Caco-2 (cell line): ENCODE measurements around the gene ZPLD1. TPM values are rescaled to one million over a fixed set of nuclear protein-coding genes. Genes with fewer than 3 reads are reported as not detected.

Experiments used
- BruUV-seq: library from RNA; stranded (reverse); fragments of 400-500 nt; replicated peaks from 2 replicates; lab custom pipeline; 2021; lab: Mats Ljungman, UMichigan
- CTCF ChIA-PET: fragments of 300-600 bp; sonication (Branson Sonifier 250); formaldehyde crosslinking; loops from one replicate; lab custom pipeline; 2022; ENCODE audit warnings: antibody characterized with exemption; lab: Charles Lee
- POLR2A ChIA-PET: fragments of 300-600 bp; sonication (Branson Sonifier 250); formaldehyde crosslinking; loops from one replicate; lab custom pipeline; 2022; ENCODE audit warnings: antibody characterized with exemption; lab: Charles Lee
- DNase-seq, 2 experiments: peaks; one replicate each; pipeline versions ENCODE4 v3.0.0 to v3.0.0-alpha.2; 2020 to 2022
- H3K27me3 ChIP-seq: replicated peaks from 2 replicates; pipeline ENCODE4 v1.6.0; 2011; ENCODE audit warnings: low read length; ENCODE audit not compliant: control insufficient read depth, insufficient read depth
- H3K36me3 ChIP-seq: 2 replicates; pipeline ENCODE4 v1.5.1; 2011; ENCODE audit warnings: low read length; ENCODE audit not compliant: control insufficient read depth, insufficient read depth
- H3K4me1 ChIP-seq: fragments of 250-450 bp; sonication (Bioruptor Pico); 2 replicates; pipeline ENCODE4 v1.5.1; 2020; ENCODE audit warnings: mild to moderate bottlenecking
- H3K4me3 ChIP-seq: 2 replicates; pipeline ENCODE4 v1.5.1; 2011; ENCODE audit warnings: low read depth, mild to moderate bottlenecking, control low read depth, low read length
- H3K9me3 ChIP-seq: fragments of 250-450 bp; sonication (Bioruptor Pico); 2 replicates; pipeline ENCODE4 v1.5.1; 2020; ENCODE audit warnings: mild to moderate bottlenecking, moderate library complexity
- H3K27ac Mint-ChIP-seq: one replicate; pipeline ENCODE4 v1.8.0; 2022; ENCODE audit warnings: mixed read lengths; ENCODE audit not compliant: unreplicated experiment
- H3K27me3 Mint-ChIP-seq: one replicate; pipeline ENCODE4 v1.8.0; 2022; ENCODE audit warnings: mixed read lengths; ENCODE audit not compliant: insufficient read depth, unreplicated experiment
- H3K36me3 Mint-ChIP-seq: one replicate; pipeline ENCODE4 v1.8.0; 2022; ENCODE audit warnings: mild to moderate bottlenecking, mixed read lengths; ENCODE audit not compliant: insufficient read depth, unreplicated experiment
- H3K4me1 Mint-ChIP-seq: one replicate; pipeline ENCODE4 v1.8.0; 2022; ENCODE audit warnings: low read depth, mixed read lengths; ENCODE audit not compliant: unreplicated experiment
- H3K4me3 Mint-ChIP-seq: one replicate; pipeline ENCODE4 v1.8.0; 2022; ENCODE audit warnings: mild to moderate bottlenecking, moderate library complexity, mixed read lengths; ENCODE audit not compliant: unreplicated experiment
- H3K9me3 Mint-ChIP-seq: one replicate; pipeline ENCODE4 v1.8.0; 2022; ENCODE audit warnings: mixed read lengths; ENCODE audit not compliant: unreplicated experiment
- intact Hi-C: fragments of 100-400 bp; cut with micrococcal nuclease; formaldehyde crosslinking; loops from one replicate; pipeline ENCODE4 v1.10.0; 2022; ENCODE audit not compliant: unreplicated experiment
- total RNA-seq: library from RNA; stranded (reverse); gene quantifications from 2 replicates; pipeline ENCODE4 v1.2.3, GENCODE V29; 2022
- TF ChIP-seq, protein P1 (sequence below), 2 experiments: fragments of 200-600 bp in 1 of 2; IDR thresholded peaks; 1 replicate in 1 of 2; 2 replicates in 1 of 2; pipeline versions ENCODE4 v1.5.1 to v1.8.0; 2011 to 2022; ENCODE audit warnings: antibody characterized with exemption in 1 of 2, control low read depth in 1 of 2, inconsistent platforms in 1 of 2, low read depth in 1 of 2, low read length in 1 of 2, mild to moderate bottlenecking in 1 of 2, moderate library complexity in 1 of 2; ENCODE audit not compliant: insufficient read depth in 1 of 2, severe bottlenecking in 1 of 2, unreplicated experiment in 1 of 2

The ZPLD1 gene
- total RNA-seq, 1 experiment from 2014 or later: not detected

DNA sequence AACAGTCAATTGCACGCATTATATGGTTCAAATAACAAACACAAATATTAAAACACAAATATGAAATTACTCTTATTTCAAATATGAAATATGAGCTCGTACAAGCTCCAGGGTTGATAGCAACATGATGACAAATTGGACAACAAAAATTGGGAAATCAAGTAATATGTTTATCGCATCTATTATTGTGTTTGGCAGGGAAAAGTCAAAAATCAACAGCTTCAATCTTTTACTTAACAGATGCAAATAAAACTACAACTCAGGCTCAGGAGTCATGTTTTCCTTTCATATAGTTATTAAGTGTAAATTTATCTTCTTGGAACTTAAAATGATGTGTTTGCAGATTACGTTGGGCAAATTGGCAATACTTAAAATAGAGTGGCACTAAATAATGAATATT is 41.4 kb downstream of the ZPLD1 start:
- H3K27me3 ChIP-seq: no peaks in the 10 kb centered on the region
- ChIA-PET CTCF (no interaction called here), POLR2A (no interaction called here)
- no TSS peak for BruUV-seq
- no peaks in the 10 kb centered on the region for H3K9me3 ChIP-seq
- no peak for DNase-seq
- H3K4me1 ChIP-seq: no peaks in the 10 kb centered on the region
- Mint-ChIP-seq H3K27me3 (no peaks in the 10 kb centered on the region), H3K9me3 (no peaks in the 10 kb centered on the region), H3K4me1 (peaks cover 6% of the 10 kb centered on the region), H3K27ac (no peak overlapping the region), H3K36me3 (no peaks in the 10 kb centered on the region), H3K4me3 (no peak overlapping the region)
- H3K4me3 ChIP-seq: no peak overlapping the region
- intact Hi-C loops: no loop called here
- TF ChIP-seq, protein P1, sequence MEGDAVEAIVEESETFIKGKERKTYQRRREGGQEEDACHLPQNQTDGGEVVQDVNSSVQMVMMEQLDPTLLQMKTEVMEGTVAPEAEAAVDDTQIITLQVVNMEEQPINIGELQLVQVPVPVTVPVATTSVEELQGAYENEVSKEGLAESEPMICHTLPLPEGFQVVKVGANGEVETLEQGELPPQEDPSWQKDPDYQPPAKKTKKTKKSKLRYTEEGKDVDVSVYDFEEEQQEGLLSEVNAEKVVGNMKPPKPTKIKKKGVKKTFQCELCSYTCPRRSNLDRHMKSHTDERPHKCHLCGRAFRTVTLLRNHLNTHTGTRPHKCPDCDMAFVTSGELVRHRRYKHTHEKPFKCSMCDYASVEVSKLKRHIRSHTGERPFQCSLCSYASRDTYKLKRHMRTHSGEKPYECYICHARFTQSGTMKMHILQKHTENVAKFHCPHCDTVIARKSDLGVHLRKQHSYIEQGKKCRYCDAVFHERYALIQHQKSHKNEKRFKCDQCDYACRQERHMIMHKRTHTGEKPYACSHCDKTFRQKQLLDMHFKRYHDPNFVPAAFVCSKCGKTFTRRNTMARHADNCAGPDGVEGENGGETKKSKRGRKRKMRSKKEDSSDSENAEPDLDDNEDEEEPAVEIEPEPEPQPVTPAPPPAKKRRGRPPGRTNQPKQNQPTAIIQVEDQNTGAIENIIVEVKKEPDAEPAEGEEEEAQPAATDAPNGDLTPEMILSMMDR (IDR thresholded peaks at IDR 0.05; ENCODE audit: insufficient read depth in 1 of 2, low read depth in 1 of 2, low read length in 1 of 2, severe bottlenecking in 1 of 2, unreplicated experiment in 1 of 2): no peak
- H3K36me3 ChIP-seq: no peaks in the 10 kb centered on the region

- Mint-ChIP-seq H3K4me3 (no peak overlapping the region), H3K36me3 (no peaks in the 10 kb centered on the region), H3K4me1 (peaks cover 6% of the 10 kb centered on the region), H3K9me3 (no peaks in the 10 kb centered on the region), H3K27me3 (no peaks in the 10 kb centered on the region), H3K27ac (no peak overlapping the region)
- BruUV-seq: no TSS peak
- CTCF ChIA-PET: no interaction called here
- H3K4me3 ChIP-seq: no peak overlapping the region
- DNase-seq: no peak
- H3K36me3 ChIP-seq: no peaks in the 10 kb centered on the region
- no peaks in the 10 kb centered on the region for H3K9me3 ChIP-seq
- no peaks in the 10 kb centered on the region for H3K27me3 ChIP-seq
- intact Hi-C loops: no loop called here
- POLR2A ChIA-PET: no interaction called here
- H3K4me1 ChIP-seq: no peaks in the 10 kb centered on the region
- TF ChIP-seq, protein P1 (IDR thresholded peaks at IDR 0.05; ENCODE audit: insufficient read depth in 1 of 2, low read depth in 1 of 2, low read length in 1 of 2, severe bottlenecking in 1 of 2, unreplicated experiment in 1 of 2): no peak
Observed at GRCh38 chr3:102478160-102478559, 43.3 kb downstream of the ZPLD1 start.

DNA sequence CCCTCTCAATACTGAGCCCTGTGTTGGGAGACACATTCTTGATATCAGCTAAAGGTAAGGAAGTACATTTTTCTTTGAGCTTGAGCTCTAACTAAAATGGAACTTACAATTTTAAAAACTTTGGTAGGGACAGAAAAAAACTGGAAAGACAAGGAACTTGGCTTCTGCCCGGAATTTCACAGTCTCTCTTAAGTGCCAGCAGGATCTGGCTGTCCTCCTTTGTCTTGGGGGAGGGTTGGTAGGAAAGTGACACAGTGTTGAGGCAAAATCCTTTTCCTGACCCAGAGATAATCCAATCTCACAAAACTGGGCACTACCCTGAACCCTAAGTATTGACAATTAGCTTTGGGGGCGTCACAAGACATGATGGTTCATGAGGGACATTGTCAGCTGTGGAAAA is 45.3 kb downstream of the ZPLD1 start:
- Mint-ChIP-seq H3K27me3 (no peaks in the 10 kb centered on the region), H3K4me3 (no peak overlapping the region), H3K36me3 (no peaks in the 10 kb centered on the region), H3K9me3 (no peaks in the 10 kb centered on the region), H3K4me1 (peaks cover 6% of the 10 kb centered on the region), H3K27ac (no peak overlapping the region)
- no peak overlapping the region for H3K4me3 ChIP-seq
- intact Hi-C loops: no loop called here
- no TSS peak for BruUV-seq
- no peaks in the 10 kb centered on the region for H3K27me3 ChIP-seq
- H3K36me3 ChIP-seq: no peaks in the 10 kb centered on the region
- no peaks in the 10 kb centered on the region for H3K9me3 ChIP-seq
- CTCF ChIA-PET: no interaction called here
- H3K4me1 ChIP-seq: no peaks in the 10 kb centered on the region
- no peak for DNase-seq
- POLR2A ChIA-PET: no interaction called here
- TF ChIP-seq, protein P1 (IDR thresholded peaks at IDR 0.05; ENCODE audit: insufficient read depth in 1 of 2, low read depth in 1 of 2, low read length in 1 of 2, severe bottlenecking in 1 of 2, unreplicated experiment in 1 of 2): no peak
